Measurements from ENCODE around the gene ELK4. TPM values are rescaled to one million over a fixed set of nuclear protein-coding genes. Genes with fewer than 3 reads are reported as not detected.
A peak's percentile ranks its signal among the peaks of the same experiment; 100 is the strongest.

Gene ELK4
- total and polyA plus RNA-seq, 7 donors, result 2.4 to 21.0 (median 18.6) TPM

GRCh38 chr1:205612104-205612503 is 19.7 kb downstream of the ELK4 start:
- Histone ChIP-seq H3K4me3 (no peak overlapping the region), H3K27ac (no peak overlapping the region), H3K4me1 (peaks cover 0 to 10% (median 0%) of the 10 kb centered on the region in 4 donors), H3K27me3 (no peaks in the 10 kb centered on the region), H3K36me3 (peaks cover 7 to 59% (median 12%) of the 10 kb centered on the region in 4 donors), H3K9me3 (no peaks in the 10 kb centered on the region)
- DNase-seq, result no peak
- intact Hi-C loops (cut with DNase I), result no loop called here
- no peak for TF ChIP-seq EP300 (IDR thresholded peaks at IDR 0.05)
- no peak for TF ChIP-seq POLR2AphosphoS5 (IDR thresholded peaks at IDR 0.05)
- WGBS, 2 donors, result 95% methylated on average over 3 of the region's 3 CpGs

GRCh38 chr1:205610901-205611466 is 20.8 kb downstream of the ELK4 start:
- H3K36me3 ChIP-seq, result peaks cover 6 to 49% (median 8%) of the 10 kb centered on the region in 4 donors
- no peaks in the 10 kb centered on the region for H3K9me3 ChIP-seq
- H3K27ac ChIP-seq, result no peak overlapping the region
- no peak overlapping the region for H3K4me3 ChIP-seq
- H3K4me1 ChIP-seq, result peaks cover 0 to 10% (median 0%) of the 10 kb centered on the region in 4 donors
- TF ChIP-seq POLR2A (IDR thresholded peaks at IDR 0.05), result no peak
- no peak for TF ChIP-seq EP300 (IDR thresholded peaks at IDR 0.05)
- TF ChIP-seq CTCF (IDR thresholded peaks at IDR 0.05), result no peak
- TF ChIP-seq POLR2AphosphoS5 (IDR thresholded peaks at IDR 0.05), result no peak
- intact Hi-C loops (cut with DNase I), result no loop called here
- WGBS, 2 donors, result 21 to 51% methylated on average over 3 of the region's 3 CpGs
- DNase-seq, result no peak
- no peaks in the 10 kb centered on the region for H3K27me3 ChIP-seq

- Histone ChIP-seq H3K36me3 (peaks cover 0 to 40% (median 8%) of the 10 kb centered on the region in 4 donors), H3K27me3 (no peaks in the 10 kb centered on the region), H3K4me3 (no peak overlapping the region), H3K4me1 (peaks cover 0 to 10% (median 0%) of the 10 kb centered on the region in 4 donors), H3K27ac (no peak overlapping the region), H3K9me3 (no peaks in the 10 kb centered on the region)
- no peak for TF ChIP-seq POLR2A (IDR thresholded peaks at IDR 0.05)
- no peak for TF ChIP-seq POLR2AphosphoS5 (IDR thresholded peaks at IDR 0.05)
- TF ChIP-seq EP300 (IDR thresholded peaks at IDR 0.05), result no peak
- TF ChIP-seq CTCF (IDR thresholded peaks at IDR 0.05), result no peak
- intact Hi-C loops (cut with DNase I), result no loop called here
- DNase-seq, result no peak
- 64 to 71% methylated on average over 2 of the region's 2 CpGs for WGBS, 2 donors
Observed at GRCh38 chr1:205610036-205610435, 21.8 kb downstream of the ELK4 start.

GRCh38 chr1:205604825-205605505 is 26.8 kb downstream of the ELK4 start:
- Histone ChIP-seq H3K9me3 (no peaks in the 10 kb centered on the region), H3K4me1 (peaks cover 0 to 8% (median 4%) of the 10 kb centered on the region in 4 donors), H3K4me3 (no peak overlapping the region), H3K27ac (no peak overlapping the region), H3K36me3 (peaks cover 0 to 9% (median 0%) of the 10 kb centered on the region in 4 donors), H3K27me3 (no peaks in the 10 kb centered on the region)
- peak; percentile 28 for DNase-seq
- intact Hi-C loops (cut with DNase I), result no loop called here
- WGBS, 2 donors, result 82 to 90% methylated on average over 5 of the region's 5 CpGs
- TF ChIP-seq POLR2AphosphoS5 (IDR thresholded peaks at IDR 0.05) (no peak), CTCF (IDR thresholded peaks at IDR 0.05) (no peak), EP300 (IDR thresholded peaks at IDR 0.05) (no peak), POLR2A (IDR thresholded peaks at IDR 0.05) (no peak)

GRCh38 chr1:205604059-205604458 is 27.8 kb downstream of the ELK4 start:
- Histone ChIP-seq H3K4me1 (peaks cover 0 to 13% (median 13%) of the 10 kb centered on the region in 4 donors), H3K36me3 (peaks cover 0 to 9% (median 0%) of the 10 kb centered on the region in 4 donors), H3K9me3 (no peaks in the 10 kb centered on the region), H3K4me3 (no peak overlapping the region), H3K27ac (no peak overlapping the region), H3K27me3 (no peaks in the 10 kb centered on the region)
- no peak for DNase-seq
- intact Hi-C loops (cut with DNase I), result no loop called here
- WGBS, 2 donors, result 94 to 95% methylated on average over 5 of the region's 5 CpGs
- TF ChIP-seq POLR2A (IDR thresholded peaks at IDR 0.05), result no peak
- no peak for TF ChIP-seq EP300 (IDR thresholded peaks at IDR 0.05)
- TF ChIP-seq CTCF (IDR thresholded peaks at IDR 0.05), result no peak
- TF ChIP-seq POLR2AphosphoS5 (IDR thresholded peaks at IDR 0.05), result no peak

Data from sigmoid colon (tissue), 7 donors.